ENCODE measurements around the gene MYBPC2. TPM values are rescaled to one million over a fixed set of nuclear protein-coding genes. Genes with fewer than 3 reads are reported as not detected.

Gene MYBPC2
- total RNA-seq, 6 experiments from 2014 or later, result 0.12 to 0.56 (median 0.30) TPM; not detected in 3

DNA sequence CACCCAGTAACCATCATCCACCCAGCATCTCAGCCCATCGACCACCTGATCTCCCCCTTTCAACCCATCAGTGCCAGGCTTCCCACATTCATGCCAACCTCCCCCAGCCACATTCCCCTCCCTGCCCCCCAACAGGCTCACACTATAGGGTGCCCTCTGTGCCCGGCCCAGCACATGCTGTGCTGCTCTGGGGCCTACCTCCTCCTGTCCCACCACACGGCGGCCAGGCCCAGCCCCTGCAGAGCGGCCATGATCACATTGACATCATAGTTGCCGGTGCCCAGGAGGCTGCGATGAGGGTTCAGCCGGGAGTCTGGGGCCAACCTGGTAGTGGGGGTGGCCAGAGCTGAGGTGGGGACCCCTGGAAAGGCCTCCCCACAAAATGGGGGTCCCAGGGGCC, 74.7 kb downstream of the MYBPC2 start:
- peak in 1 of 3 donors; percentile 46 for DNase-seq
- Histone ChIP-seq H3K27me3 (no peaks in the 10 kb centered on the region), H3K4me3 (no peak overlapping the region), H3K36me3 (no peaks in the 10 kb centered on the region), H3K4me1 (peaks cover 0 to 10% (median 2%) of the 10 kb centered on the region in 4 donors), H3K27ac (no peak overlapping the region), H3K9me3 (no peaks in the 10 kb centered on the region)
- ATAC-seq, result no peak
- 91% methylated on average over 4 of the region's 8 CpGs for WGBS (ENCODE audit: insufficient coverage, low coverage, low lambda C conversion rate, missing lambda C conversion rate)
- TF ChIP-seq, protein P1, sequence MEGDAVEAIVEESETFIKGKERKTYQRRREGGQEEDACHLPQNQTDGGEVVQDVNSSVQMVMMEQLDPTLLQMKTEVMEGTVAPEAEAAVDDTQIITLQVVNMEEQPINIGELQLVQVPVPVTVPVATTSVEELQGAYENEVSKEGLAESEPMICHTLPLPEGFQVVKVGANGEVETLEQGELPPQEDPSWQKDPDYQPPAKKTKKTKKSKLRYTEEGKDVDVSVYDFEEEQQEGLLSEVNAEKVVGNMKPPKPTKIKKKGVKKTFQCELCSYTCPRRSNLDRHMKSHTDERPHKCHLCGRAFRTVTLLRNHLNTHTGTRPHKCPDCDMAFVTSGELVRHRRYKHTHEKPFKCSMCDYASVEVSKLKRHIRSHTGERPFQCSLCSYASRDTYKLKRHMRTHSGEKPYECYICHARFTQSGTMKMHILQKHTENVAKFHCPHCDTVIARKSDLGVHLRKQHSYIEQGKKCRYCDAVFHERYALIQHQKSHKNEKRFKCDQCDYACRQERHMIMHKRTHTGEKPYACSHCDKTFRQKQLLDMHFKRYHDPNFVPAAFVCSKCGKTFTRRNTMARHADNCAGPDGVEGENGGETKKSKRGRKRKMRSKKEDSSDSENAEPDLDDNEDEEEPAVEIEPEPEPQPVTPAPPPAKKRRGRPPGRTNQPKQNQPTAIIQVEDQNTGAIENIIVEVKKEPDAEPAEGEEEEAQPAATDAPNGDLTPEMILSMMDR (IDR thresholded peaks at IDR 0.05), result no peak
- intact Hi-C loops (cut with DNase I), result no loop called here

- TF ChIP-seq, protein P1 (IDR thresholded peaks at IDR 0.05), result no peak
- no peak for TF ChIP-seq POLR2A (IDR thresholded peaks at IDR 0.05)
- no peak overlapping the region for H3K27ac ChIP-seq
- H3K27me3 ChIP-seq, result no peaks in the 10 kb centered on the region
- H3K9me3 ChIP-seq, result no peaks in the 10 kb centered on the region
- H3K4me3 ChIP-seq, result no peak overlapping the region
- intact Hi-C loops (cut with DNase I), result no loop called here
- no peaks in the 10 kb centered on the region for H3K36me3 ChIP-seq
- peaks cover 0 to 17% (median 4%) of the 10 kb centered on the region in 4 donors for H3K4me1 ChIP-seq
- DNase-seq (peak in 1 of 3 donors; percentile 42), ATAC-seq (no peak)
- 100% methylated on average over 2 of the region's 3 CpGs for WGBS (ENCODE audit: insufficient coverage, low coverage, low lambda C conversion rate, missing lambda C conversion rate)
Measured at GRCh38 chr19:50508843-50509190, 76.1 kb downstream of the MYBPC2 start.

GRCh38 chr19:50509366-50509765, 76.7 kb downstream of the MYBPC2 start:
- no peak for TF ChIP-seq POLR2A (IDR thresholded peaks at IDR 0.05)
- TF ChIP-seq, protein P1 (IDR thresholded peaks at IDR 0.05), result no peak
- Histone ChIP-seq H3K27ac (no peak overlapping the region), H3K36me3 (no peaks in the 10 kb centered on the region), H3K4me3 (no peak overlapping the region), H3K27me3 (no peaks in the 10 kb centered on the region), H3K4me1 (peaks cover 0 to 17% (median 4%) of the 10 kb centered on the region in 4 donors), H3K9me3 (no peaks in the 10 kb centered on the region)
- 83% methylated on average over 9 of the region's 11 CpGs for WGBS (ENCODE audit: insufficient coverage, low coverage, low lambda C conversion rate, missing lambda C conversion rate)
- intact Hi-C loops (cut with DNase I), result no loop called here
- DNase-seq, result peak in 1 of 3 donors; percentile 50
- no peak for ATAC-seq

DNA sequence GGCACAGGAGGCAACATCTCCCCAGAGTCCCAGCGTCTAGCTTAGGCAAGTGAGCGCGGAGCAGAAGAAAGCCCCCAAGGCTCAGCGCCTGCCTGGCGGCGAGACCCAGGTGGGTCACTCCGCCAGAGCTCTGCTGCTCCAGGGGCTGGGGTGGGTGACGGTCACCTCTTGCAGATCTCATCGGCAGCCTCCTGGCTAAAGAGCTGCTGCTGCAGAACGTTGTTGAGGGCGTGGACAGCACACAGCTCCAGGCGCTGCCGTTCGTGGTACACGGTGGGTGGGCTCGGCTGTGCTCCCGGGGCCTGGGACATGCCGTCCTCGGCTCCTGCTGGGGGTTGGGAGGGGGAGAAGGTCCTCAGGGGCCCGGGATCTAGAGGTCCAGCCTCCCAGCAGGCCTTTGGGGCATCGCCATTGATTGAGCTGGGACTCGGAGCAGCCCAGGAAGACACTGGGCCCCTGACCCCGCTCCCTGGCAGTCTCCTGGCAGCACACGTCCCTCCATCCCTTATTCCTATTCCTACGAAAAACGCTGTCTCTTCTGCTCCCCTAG, 77.5 kb downstream of the MYBPC2 start:
- intact Hi-C loops (cut with DNase I), result no loop called here
- Histone ChIP-seq H3K27me3 (no peaks in the 10 kb centered on the region), H3K4me3 (peak overlapping the region; percentile 65 to 76 (median 72)), H3K27ac (no peak overlapping the region), H3K4me1 (peaks cover 0 to 17% (median 4%) of the 10 kb centered on the region in 4 donors), H3K9me3 (no peaks in the 10 kb centered on the region), H3K36me3 (no peaks in the 10 kb centered on the region)
- TF ChIP-seq, protein P1 (IDR thresholded peaks at IDR 0.05), result no peak
- TF ChIP-seq POLR2A (IDR thresholded peaks at IDR 0.05), result no peak
- no peak for ATAC-seq
- DNase-seq, result peak in 1 of 3 donors; percentile 60
- 50% methylated on average over 4 of the region's 26 CpGs for WGBS (ENCODE audit: insufficient coverage, low coverage, low lambda C conversion rate, missing lambda C conversion rate)

All from right lobe of liver (tissue), 6 donors.